Panc1 (cell line): ENCODE results near the gene COMMD10.

Experiments used
- CTCF ChIP-seq: fragments of 450-650 bp; IDR thresholded peaks from 2 replicates; pipeline ENCODE4 v1.5.1; 2017; ENCODE audit warnings: mild to moderate bottlenecking
- SIN3A ChIP-seq: IDR thresholded peaks from 2 replicates; pipeline ENCODE4 v1.6.1; 2012; ENCODE audit warnings: low read depth, mild to moderate bottlenecking, low read length, moderate library complexity, borderline replicate concordance; ENCODE audit not compliant: insufficient read depth
- TF ChIP-seq, protein P1 (sequence below), 2 experiments: IDR thresholded peaks; 2 replicates each; pipeline ENCODE4 v1.6.1; 2011 to 2012; ENCODE audit warnings: low read depth in 2 of 2, control low read depth in 1 of 2, low read length in 1 of 2, mild to moderate bottlenecking in 1 of 2, moderate library complexity in 1 of 2; ENCODE audit not compliant: insufficient read depth in 1 of 2

DNA sequence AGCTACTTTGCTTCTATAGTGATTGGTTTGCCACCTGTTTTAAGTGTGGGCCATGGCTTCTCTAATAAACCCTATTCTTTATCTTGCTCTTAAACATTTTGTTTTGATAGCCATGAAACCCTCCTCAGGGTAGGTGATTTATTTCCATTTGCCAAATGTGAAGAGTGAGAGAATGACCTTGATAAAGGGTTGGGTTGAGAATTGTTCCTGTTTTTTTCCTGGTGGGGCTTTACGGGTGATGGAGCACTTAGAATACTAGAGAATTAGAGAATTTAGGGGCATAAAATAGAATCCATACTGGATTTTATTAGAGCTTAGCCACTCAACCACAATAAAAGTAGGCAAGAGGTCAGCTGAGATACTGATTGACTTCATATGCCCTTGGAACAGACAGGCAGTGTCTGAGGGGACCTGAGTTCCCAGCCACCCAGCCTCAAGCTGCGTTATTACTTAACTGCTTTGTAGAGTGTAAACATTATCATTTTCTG lies 68.9 kb downstream of the COMMD10 start:
- TF ChIP-seq CTCF: no peak
- TF ChIP-seq, protein P1, sequence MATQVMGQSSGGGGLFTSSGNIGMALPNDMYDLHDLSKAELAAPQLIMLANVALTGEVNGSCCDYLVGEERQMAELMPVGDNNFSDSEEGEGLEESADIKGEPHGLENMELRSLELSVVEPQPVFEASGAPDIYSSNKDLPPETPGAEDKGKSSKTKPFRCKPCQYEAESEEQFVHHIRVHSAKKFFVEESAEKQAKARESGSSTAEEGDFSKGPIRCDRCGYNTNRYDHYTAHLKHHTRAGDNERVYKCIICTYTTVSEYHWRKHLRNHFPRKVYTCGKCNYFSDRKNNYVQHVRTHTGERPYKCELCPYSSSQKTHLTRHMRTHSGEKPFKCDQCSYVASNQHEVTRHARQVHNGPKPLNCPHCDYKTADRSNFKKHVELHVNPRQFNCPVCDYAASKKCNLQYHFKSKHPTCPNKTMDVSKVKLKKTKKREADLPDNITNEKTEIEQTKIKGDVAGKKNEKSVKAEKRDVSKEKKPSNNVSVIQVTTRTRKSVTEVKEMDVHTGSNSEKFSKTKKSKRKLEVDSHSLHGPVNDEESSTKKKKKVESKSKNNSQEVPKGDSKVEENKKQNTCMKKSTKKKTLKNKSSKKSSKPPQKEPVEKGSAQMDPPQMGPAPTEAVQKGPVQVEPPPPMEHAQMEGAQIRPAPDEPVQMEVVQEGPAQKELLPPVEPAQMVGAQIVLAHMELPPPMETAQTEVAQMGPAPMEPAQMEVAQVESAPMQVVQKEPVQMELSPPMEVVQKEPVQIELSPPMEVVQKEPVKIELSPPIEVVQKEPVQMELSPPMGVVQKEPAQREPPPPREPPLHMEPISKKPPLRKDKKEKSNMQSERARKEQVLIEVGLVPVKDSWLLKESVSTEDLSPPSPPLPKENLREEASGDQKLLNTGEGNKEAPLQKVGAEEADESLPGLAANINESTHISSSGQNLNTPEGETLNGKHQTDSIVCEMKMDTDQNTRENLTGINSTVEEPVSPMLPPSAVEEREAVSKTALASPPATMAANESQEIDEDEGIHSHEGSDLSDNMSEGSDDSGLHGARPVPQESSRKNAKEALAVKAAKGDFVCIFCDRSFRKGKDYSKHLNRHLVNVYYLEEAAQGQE (IDR thresholded peaks at IDR 0.05; ENCODE audit: insufficient read depth in 1 of 2, low read depth in 2 of 2, low read length in 1 of 2): no peak
- TF ChIP-seq SIN3A: no peak
